Choroid plexus epithelial cell (primary cell): ENCODE data around the gene SPI1.

ENCODE experiments used
- DNase-seq: peaks from one replicate; pipeline ENCODE4 v3.0.0-alpha.2; 2010; ENCODE audit warnings: low read depth
- H3K4me3 ChIP-seq: 2 replicates; pipeline ENCODE4 v1.5.1; 2011; ENCODE audit warnings: low read depth, mild to moderate bottlenecking, control low read depth, low read length, moderate library complexity
- TF ChIP-seq, protein P1 (sequence below): conservative IDR thresholded peaks from 2 replicates; pipeline ENCODE4 v1.5.1; 2011; ENCODE audit warnings: low read depth, mild to moderate bottlenecking, control low read depth, inconsistent platforms, low read length, moderate library complexity

Gene SPI1

DNA sequence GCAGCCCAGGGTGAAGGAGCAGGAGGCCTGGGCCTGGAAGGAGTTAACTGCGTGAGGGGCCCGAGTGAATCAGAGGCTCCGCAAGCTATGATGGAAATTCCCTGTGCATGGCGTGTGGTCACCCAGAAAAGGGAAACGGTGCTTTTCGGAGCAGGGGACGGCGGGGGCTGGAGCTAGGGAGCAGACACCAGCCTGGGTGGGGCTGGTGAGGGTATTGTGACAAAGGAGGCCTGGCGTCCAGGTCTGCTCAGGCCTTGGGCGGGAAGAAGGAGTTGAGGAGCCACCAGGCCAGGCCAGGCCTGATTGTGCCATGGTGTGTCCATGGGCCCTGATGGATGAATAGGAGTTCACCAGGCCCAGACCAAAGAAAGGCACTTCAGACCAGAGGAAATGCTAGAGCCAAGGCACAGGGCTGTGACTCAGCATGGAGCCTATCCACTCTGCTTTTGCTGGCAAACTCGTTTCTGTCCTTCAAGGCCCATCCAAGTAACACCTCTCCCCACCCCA, 12.8 kb upstream of the SPI1 start:
- TF ChIP-seq, protein P1, sequence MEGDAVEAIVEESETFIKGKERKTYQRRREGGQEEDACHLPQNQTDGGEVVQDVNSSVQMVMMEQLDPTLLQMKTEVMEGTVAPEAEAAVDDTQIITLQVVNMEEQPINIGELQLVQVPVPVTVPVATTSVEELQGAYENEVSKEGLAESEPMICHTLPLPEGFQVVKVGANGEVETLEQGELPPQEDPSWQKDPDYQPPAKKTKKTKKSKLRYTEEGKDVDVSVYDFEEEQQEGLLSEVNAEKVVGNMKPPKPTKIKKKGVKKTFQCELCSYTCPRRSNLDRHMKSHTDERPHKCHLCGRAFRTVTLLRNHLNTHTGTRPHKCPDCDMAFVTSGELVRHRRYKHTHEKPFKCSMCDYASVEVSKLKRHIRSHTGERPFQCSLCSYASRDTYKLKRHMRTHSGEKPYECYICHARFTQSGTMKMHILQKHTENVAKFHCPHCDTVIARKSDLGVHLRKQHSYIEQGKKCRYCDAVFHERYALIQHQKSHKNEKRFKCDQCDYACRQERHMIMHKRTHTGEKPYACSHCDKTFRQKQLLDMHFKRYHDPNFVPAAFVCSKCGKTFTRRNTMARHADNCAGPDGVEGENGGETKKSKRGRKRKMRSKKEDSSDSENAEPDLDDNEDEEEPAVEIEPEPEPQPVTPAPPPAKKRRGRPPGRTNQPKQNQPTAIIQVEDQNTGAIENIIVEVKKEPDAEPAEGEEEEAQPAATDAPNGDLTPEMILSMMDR = no peak
- no peak for DNase-seq
- H3K4me3 ChIP-seq = no peak overlapping the region

GRCh38 chr11:47390422-47390760, 12.0 kb upstream of the SPI1 start:
- DNase-seq = no peak
- H3K4me3 ChIP-seq = no peak overlapping the region
- TF ChIP-seq, protein P1 = no peak

DNA sequence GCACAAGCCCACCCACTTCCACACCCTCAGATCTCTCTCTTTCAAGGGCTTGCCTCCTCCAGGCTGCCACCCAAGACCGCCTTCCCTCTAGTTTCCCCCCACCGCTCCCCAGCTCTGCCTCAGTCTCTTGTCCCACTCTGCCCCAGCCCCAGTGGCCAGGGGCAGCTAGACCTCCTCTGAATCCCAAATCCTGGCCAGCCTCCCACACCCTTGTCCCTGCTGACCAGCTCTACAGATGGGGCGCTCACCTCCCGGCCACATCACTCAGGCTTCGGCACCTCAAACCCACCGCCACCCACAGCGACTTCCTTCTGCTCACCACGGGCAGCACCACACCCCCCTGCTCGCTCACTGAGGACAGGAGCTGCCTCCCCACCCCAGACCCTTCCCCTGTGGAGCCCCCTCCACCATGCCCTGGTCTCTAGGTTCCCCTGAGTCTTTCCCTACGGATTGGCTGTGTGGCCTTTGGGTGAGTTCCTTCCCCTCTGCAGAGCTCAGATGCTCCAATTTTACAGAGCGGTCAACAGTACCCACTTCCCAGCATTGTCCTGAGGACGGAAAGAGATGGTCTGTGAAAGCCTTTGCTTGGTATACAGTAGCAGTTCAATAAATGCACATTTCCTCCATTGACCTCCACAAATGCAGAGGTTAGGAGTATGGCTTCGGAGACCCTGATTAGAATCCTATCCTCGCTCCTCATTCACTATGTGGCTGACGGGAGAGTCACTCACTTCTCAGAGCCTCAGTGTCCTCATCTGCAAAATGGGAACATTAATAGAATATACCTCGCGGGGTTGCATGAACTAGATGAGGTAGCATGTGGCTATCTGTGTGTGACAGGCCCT, 11.5 kb upstream of the SPI1 start:
- no peak for DNase-seq
- H3K4me3 ChIP-seq = no peak overlapping the region
- TF ChIP-seq, protein P1 = no peak

DNA sequence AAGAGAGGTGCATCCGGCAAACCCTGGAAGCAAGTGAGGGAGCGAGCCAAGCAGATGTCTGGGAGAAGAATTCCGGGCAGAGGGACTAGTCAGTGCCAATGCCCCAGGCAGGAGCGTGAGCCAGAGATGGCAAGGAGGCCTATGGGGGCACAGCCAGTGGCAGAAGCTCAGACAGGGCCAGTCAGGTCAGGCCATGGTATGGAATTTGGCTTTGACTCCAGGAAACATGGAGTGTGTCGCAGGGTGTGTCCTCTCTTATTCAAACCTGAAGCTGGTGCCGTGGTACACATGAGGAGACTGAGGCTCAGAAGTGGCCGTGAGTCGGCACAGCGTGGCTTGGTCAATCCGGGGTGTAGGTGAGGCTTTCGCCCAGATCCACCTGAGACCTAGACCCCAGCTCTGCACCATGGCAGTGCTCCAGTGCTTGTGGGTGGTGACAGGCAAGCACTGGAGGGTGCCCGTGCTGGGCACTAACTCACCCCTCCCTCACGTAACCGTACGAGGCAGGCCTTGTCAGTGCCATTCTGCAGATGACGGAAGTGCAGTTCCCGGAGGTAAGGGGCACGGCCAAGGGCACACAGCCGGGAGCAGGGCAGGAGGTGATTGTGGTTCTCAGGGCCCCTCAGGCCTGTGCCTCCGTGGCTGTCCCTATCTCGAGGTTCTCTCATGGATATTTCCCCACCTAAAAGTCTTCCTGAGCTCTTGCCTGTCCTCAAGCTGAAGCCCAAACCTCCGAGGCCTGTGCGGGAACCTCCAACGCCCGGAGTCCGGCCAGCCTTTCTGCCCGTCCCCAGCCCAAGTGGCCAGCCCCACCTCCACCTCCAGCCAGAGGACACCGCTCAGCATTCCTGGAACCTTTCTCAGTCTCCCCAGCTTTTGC, 10.6 kb upstream of the SPI1 start:
- DNase-seq = no peak
- TF ChIP-seq, protein P1 = no peak
- no peak overlapping the region for H3K4me3 ChIP-seq

GRCh38 chr11:47387944-47388696, 9.8 kb upstream of the SPI1 start:
- DNase-seq = no peak
- H3K4me3 ChIP-seq = no peak overlapping the region
- TF ChIP-seq, protein P1 = no peak

- no peak for DNase-seq
- H3K4me3 ChIP-seq = no peak overlapping the region
- TF ChIP-seq, protein P1 = no peak
Observed at GRCh38 chr11:47384498-47384897, 6.2 kb upstream of the SPI1 start.
